Activated naive CD8-positive, alpha-beta T cell treated with anti-CD3 and anti-CD28 coated beads, Interleukin-2, amount 50 U/mL, for 24 hours (primary cell): Measurements from ENCODE around the gene MS4A15.

Source experiments
- ATAC-seq: fragments of 150-1000 bp; cut with Tn5 transposase; one replicate; pipeline ENCODE4 v1.10.0; 2021
- DNase-seq: peaks from one replicate; pipeline ENCODE4 v3.0.0; 2021
- H3K27ac Mint-ChIP-seq: one replicate; pipeline ENCODE4 v1.8.0; 2021; ENCODE audit warnings: mild to moderate bottlenecking, mixed read lengths
- H3K27me3 Mint-ChIP-seq: one replicate; pipeline ENCODE4 v1.8.0; 2021; ENCODE audit warnings: mixed read lengths
- H3K36me3 Mint-ChIP-seq: one replicate; pipeline ENCODE4 v1.8.0; 2021; ENCODE audit warnings: low read depth, mixed read lengths
- H3K4me1 Mint-ChIP-seq: one replicate; pipeline ENCODE4 v1.8.0; 2021; ENCODE audit warnings: mixed read lengths
- H3K4me3 Mint-ChIP-seq: one replicate; pipeline ENCODE4 v1.8.0; 2021; ENCODE audit warnings: mild to moderate bottlenecking, moderate library complexity, mixed read lengths
- H3K9me3 Mint-ChIP-seq: one replicate; pipeline ENCODE4 v1.8.0; 2021; ENCODE audit warnings: mixed read lengths

MS4A15 gene

DNA sequence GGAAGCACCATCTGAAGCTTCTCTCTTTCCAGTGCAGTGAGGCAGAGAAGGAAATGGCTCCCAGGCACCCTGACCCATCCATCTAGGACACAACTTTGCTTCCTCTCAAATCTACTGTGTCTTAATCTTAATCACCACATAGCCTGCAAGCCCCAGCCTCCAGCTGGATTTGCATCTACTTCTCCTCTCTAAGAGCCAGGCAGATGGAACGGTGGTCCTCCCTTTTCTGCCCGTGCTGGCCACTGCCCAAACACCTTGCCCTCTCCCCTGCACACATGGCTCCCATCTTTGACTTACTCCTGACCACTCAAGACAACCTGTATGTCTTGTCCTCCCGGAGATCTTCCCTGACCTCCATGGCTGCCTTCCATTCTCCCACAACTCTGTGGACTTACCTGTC lies 35.9 kb downstream of the MS4A15 start:
- no peak for ATAC-seq
- Mint-ChIP-seq H3K27me3 (no peaks in the 10 kb centered on the region), H3K9me3 (no peaks in the 10 kb centered on the region), H3K36me3 (no peaks in the 10 kb centered on the region), H3K4me3 (no peak overlapping the region), H3K27ac (no peak overlapping the region), H3K4me1 (no peaks in the 10 kb centered on the region)
- no peak for DNase-seq

DNA sequence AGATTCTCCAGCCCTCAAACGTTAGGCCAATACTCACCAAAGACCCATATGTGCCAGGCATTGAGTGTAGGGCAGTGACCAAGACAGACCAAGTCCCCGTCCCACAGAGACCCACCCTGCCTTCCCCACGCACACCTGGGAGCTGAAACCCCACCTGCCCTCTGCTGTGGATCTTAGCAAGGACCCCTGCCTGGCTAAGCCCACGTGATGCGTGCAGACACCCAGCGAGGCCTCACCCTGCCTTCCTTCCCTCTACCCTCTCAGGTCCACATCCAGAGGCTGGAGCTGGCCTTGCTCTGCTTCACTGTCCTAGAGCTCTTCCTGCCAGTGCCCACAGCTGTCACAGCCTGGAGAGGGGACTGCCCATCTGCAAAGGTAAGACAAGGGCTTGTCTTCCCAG lies 38.6 kb downstream of the MS4A15 start:
- Mint-ChIP-seq H3K9me3 (no peaks in the 10 kb centered on the region), H3K27me3 (peaks cover 5% of the 10 kb centered on the region), H3K4me1 (no peaks in the 10 kb centered on the region), H3K4me3 (no peak overlapping the region), H3K27ac (no peak overlapping the region), H3K36me3 (no peaks in the 10 kb centered on the region)
- DNase-seq (no peak), ATAC-seq (no peak)

DNA sequence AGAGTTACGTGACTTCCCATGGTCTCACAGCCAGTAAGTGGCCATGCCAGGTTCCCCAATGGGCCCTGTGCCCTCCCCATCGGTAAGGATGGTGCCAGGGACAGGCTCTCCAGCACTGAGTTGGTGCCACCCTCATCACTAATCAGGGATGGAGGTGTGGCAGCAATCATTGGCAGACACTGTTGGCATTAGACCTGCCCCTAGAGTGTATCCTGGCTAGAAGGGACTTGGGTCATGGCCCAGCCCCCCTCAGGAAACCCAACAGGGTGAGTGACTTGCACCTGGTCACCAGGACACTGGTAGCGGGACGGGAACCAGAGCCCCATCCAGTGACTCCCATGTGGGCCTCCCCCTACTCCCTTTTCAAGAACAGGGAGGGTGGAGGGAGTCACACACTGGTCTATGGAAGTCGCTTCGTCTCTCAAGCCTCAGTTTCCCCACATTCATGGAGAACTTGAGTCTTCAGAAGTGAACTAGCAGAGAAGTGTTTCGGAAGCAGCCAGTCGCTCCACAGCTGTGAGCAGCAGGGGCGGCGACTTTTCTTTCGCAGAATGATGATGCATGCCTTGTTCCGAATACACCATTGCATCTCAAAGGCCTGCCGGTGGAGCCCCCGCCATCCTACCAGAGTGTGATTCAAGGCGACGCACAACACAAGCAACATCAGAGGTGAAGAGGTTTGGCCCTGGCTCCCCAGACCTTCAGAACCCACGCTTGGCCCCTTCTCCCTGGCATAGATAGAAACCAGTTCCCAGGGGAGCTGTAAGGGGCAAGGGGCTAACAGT lies 41.4 kb downstream of the MS4A15 start:
- DNase-seq (no peak), ATAC-seq (no peak)
- Mint-ChIP-seq H3K4me1 (no peaks in the 10 kb centered on the region), H3K36me3 (no peaks in the 10 kb centered on the region), H3K27ac (no peak overlapping the region), H3K4me3 (no peak overlapping the region), H3K9me3 (no peaks in the 10 kb centered on the region), H3K27me3 (peaks cover 8% of the 10 kb centered on the region)

DNA sequence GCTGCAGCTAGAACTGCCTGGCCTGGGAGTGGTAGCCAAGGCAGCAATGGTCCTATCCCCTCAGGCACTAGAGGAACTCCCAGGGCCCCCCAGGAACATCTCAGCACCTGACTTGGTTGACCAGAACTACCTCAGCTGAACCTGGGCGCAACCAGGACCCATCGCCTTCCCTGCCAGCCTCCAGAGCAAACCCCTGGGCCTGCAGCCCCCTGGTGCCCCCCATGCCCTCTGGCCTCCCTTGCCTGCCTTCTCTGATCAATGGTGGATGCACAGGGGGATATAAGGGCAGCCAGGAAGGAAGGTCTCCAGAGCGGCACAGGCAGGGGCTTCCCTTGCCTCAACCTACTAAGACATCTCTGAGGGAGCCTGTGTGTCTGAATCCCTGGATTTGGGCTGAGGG lies 42.0 kb downstream of the MS4A15 start:
- Mint-ChIP-seq H3K27me3 (peaks cover 8% of the 10 kb centered on the region), H3K27ac (no peak overlapping the region), H3K4me1 (no peaks in the 10 kb centered on the region), H3K36me3 (no peaks in the 10 kb centered on the region), H3K9me3 (no peaks in the 10 kb centered on the region), H3K4me3 (no peak overlapping the region)
- no peak for ATAC-seq
- no peak for DNase-seq

DNA sequence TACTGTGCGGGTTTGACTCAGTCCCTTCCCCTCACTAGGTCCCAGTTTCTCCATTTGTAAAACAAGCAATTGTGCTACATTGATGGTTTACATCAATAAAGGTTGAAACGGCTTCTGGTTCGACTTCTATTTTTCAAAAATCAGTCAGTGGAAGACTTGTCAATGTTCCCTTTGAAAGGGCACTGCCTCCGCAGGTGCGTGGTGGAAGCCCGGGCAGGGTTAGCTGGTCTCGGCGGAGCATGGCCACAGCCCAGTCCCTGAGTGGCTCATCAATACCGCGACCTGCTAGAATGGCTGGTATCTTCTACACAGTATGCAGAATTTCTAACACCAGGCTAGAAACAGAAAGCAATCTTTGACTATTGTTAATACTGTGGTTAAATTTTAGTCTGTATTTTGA lies 44.5 kb downstream of the MS4A15 start:
- Mint-ChIP-seq H3K27ac (no peak overlapping the region), H3K9me3 (no peaks in the 10 kb centered on the region), H3K27me3 (peaks cover 8% of the 10 kb centered on the region), H3K4me1 (no peaks in the 10 kb centered on the region), H3K4me3 (no peak overlapping the region), H3K36me3 (no peaks in the 10 kb centered on the region)
- no peak for DNase-seq
- ATAC-seq, result no peak

DNA sequence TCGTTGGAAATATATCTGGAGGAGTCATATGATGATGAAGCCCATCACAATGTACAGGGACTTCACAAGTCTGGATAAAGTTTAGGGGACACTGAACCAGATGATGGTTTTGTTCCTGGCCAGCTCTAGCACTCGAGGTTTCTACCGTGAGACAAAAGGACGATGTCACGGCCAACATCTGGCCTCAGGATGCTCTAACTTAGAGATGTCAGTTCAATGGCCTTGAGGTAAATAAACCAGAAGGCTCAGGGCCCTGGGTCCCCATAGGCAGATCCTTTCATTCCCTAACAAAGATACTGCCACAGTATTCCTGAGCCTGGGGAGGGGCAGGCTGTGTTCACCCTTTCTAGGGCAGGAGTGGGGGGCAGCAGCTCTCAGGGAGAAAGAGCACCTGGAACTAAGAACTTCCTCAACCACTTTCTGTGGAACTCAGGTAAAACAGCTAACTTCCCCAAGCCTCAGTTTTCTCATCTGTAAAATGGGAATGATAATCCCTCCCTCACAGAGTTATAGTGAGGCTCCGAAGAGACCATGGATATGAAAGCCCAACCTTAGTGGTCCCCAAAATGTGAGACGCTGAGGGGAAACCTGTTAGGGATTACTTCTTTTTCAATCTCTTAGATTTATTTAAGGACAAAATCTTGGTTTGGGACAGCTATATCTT lies 46.7 kb downstream of the MS4A15 start:
- Mint-ChIP-seq H3K27ac (no peak overlapping the region), H3K9me3 (no peaks in the 10 kb centered on the region), H3K4me1 (no peaks in the 10 kb centered on the region), H3K4me3 (no peak overlapping the region), H3K36me3 (no peaks in the 10 kb centered on the region), H3K27me3 (peaks cover 8% of the 10 kb centered on the region)
- ATAC-seq (no peak), DNase-seq (no peak)

DNA sequence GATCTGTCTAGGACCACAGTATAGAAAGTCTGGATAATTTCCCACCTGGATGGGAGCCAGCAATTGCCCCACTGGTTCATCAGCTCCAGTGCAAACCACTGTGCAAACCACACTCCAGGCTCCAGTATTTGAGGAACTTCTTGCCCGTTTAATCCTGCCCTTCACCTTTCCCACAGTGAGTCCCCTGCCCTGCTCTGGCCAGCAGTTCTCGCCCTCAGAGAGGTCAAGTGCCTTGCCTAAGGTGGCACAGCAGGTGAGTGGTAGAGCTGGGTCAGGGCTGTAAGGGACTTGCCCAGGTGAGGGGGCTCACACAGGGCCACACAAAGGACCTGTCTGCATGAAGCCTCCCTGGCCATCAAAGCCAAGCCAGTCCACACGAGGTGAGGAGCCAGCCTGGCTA lies 52.6 kb downstream of the MS4A15 start:
- Mint-ChIP-seq H3K4me3 (no peak overlapping the region), H3K27ac (no peak overlapping the region), H3K9me3 (no peaks in the 10 kb centered on the region), H3K27me3 (peaks cover 3% of the 10 kb centered on the region), H3K36me3 (no peaks in the 10 kb centered on the region), H3K4me1 (no peaks in the 10 kb centered on the region)
- ATAC-seq (no peak), DNase-seq (no peak)

DNA sequence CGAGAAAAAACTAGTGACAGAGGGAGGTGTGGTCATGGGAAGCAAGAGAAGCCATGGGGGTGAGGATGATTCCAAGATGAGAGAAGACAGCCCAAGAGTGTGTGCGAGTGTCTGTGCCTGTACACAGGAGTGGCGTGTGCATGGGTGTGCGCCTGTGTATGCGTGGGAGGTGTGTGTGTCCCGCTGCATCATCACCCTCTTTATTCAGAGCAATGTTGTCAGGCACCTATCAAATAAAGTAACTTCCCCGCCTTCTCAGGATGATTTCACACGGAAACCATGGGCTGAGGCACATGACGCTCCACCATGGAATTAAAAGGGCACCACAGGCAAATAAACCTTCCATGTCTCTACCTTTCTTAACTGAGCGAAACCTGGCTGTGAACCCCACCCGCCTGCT lies 53.0 kb downstream of the MS4A15 start:
- Mint-ChIP-seq H3K27ac (no peak overlapping the region), H3K27me3 (peaks cover 3% of the 10 kb centered on the region), H3K9me3 (no peaks in the 10 kb centered on the region), H3K4me1 (no peaks in the 10 kb centered on the region), H3K36me3 (no peaks in the 10 kb centered on the region), H3K4me3 (no peak overlapping the region)
- DNase-seq, result no peak
- no peak for ATAC-seq

DNA sequence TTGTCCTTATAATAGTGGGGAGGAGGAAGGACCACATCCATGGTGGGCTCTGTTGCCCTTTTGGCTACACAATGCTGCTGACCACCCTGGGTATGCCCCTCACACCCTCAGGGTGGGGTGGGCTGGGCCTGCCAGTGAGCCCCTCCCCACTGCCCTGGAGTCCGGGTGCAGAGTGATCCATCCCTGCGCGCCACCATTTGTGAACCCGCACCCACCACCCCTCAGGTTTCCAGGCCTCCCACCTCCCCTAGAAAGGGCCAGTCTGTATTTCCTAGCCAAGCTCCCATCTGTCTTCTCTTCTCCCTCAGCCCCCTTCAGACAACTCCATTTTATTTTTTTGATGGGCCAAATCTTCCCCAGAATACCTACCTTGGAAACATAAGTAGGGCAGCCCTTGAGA lies 53.5 kb downstream of the MS4A15 start:
- Mint-ChIP-seq H3K27me3 (peaks cover 3% of the 10 kb centered on the region), H3K4me1 (no peaks in the 10 kb centered on the region), H3K36me3 (no peaks in the 10 kb centered on the region), H3K9me3 (no peaks in the 10 kb centered on the region), H3K4me3 (no peak overlapping the region), H3K27ac (no peak overlapping the region)
- DNase-seq (no peak), ATAC-seq (no peak)

DNA sequence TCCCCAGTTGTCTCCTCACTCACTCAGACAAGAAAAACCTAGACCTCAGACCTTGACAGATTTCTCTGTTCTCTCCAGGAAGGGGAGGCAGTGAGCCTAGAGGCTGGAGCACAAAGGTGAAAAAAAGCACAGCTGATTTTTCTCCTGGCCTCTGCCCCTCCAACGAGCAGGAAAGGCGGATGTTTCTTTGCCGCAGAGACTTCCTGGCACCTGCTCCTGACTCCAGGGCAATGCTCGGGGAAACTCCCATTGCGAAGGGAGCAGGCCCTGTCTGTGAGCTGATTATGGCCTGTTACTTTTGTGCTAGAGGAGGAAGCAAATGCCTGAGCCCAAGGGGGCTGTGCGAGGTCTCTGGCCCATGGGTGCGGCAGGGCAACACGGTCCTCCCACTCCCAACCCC lies 53.9 kb downstream of the MS4A15 start:
- Mint-ChIP-seq H3K27me3 (peaks cover 3% of the 10 kb centered on the region), H3K36me3 (no peaks in the 10 kb centered on the region), H3K9me3 (no peaks in the 10 kb centered on the region), H3K4me3 (no peak overlapping the region), H3K4me1 (no peaks in the 10 kb centered on the region), H3K27ac (no peak overlapping the region)
- ATAC-seq, result no peak
- DNase-seq, result no peak

DNA sequence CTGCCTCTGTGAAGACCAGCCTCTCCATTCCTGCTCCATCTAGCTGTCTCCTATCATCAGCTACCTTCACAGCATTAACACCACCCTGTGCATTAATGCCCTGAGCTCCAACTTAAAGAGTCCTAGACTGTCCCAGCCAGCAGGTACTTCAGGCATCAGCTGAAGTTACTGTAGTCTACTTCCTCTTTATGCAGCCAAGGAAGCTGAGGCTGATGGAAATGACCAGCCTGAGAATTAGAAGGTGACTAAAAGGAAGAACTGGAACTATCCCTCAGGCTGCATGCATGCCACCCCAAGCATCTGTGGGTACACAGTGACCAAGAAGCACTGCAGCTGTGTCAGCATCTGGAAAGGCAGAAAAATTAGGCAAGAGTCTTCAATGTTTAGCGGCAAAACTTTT lies 56.7 kb downstream of the MS4A15 start:
- Mint-ChIP-seq H3K4me3 (no peak overlapping the region), H3K27ac (no peak overlapping the region)
- ATAC-seq, result no peak

DNA sequence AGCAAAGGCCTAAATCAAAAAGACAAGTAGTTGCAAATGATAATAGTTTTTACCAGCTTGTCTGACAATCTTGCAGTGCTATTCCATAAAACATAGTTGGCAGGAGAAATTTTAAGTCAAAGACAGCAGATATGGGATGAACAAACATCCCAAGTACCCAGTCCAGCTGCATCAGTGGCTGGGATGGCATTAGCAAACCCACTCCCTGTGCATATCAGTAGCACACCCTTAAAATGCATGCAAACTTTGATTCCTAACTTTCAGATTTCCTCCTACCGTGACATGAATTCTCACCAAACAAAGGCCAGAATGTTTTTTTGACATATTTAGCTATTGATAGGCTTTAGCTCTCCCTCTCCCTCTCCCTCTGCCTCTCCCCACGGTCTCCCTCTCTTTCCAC lies 57.4 kb downstream of the MS4A15 start:
- peaks cover 12% of the 10 kb centered on the region for H3K9me3 Mint-ChIP-seq
- no peak overlapping the region for H3K4me3 Mint-ChIP-seq
- no peak overlapping the region for H3K27ac Mint-ChIP-seq
- DNase-seq (no peak), ATAC-seq (no peak)
- H3K36me3 Mint-ChIP-seq, result no peaks in the 10 kb centered on the region
- H3K4me1 Mint-ChIP-seq, result no peaks in the 10 kb centered on the region
- H3K27me3 Mint-ChIP-seq, result peaks cover 3% of the 10 kb centered on the region

More for the DNA sequence above, 56.7 kb downstream of the MS4A15 start:
- Mint-ChIP-seq H3K36me3 (no peaks in the 10 kb centered on the region), H3K4me1 (no peaks in the 10 kb centered on the region), H3K27me3 (peaks cover 3% of the 10 kb centered on the region), H3K9me3 (peaks cover 12% of the 10 kb centered on the region)
- no peak for DNase-seq

DNA sequence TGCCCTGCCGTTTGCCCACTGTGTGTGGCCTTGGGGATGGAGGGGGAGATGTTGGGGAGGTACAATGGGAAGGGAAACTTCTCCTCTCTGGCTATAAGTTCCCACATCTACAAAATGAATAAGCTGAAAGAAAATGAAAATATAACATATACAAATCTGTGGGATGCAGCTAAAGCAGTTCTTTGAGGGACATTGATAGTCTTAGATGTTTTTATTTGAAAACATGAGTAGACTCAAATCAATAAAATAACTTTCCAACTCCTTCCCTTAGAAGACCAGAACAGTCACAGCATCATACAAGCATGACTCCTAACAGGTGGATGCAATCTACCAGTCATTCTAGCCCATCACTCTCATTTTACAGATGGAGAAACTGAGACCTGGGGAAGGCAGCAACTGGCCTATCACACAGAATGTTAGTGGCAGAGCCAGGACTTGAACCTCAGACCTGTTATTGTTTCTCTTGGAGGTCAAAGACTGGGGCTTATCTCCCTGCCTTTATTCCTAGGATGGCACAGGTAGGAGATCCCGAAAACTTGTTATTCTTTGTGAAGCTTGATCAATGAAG lies 60.0 kb downstream of the MS4A15 start:
- no peak for DNase-seq
- Mint-ChIP-seq H3K27ac (no peak overlapping the region), H3K4me1 (no peaks in the 10 kb centered on the region), H3K9me3 (peaks cover 12% of the 10 kb centered on the region), H3K27me3 (no peaks in the 10 kb centered on the region), H3K36me3 (no peaks in the 10 kb centered on the region), H3K4me3 (no peak overlapping the region)
- no peak for ATAC-seq

DNA sequence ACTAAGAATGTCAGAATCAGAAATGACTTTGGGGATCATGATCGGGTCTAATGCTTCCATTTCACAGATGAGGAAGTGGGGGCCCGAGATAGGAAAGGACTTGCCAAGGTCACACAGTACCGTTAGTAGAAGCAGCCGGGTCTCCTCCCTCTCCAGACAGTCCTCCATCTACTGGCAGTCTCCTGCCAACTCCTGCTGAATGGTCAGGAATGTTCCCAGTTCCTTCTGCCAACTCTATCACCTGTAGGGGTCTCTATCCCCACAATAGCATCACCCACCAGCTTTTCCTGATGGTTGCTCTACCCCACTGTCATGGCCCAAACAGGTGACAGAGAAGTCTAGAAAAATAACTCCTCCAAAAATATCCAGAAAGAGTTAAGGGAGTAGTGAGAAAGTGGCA lies 61.4 kb downstream of the MS4A15 start:
- DNase-seq (no peak), ATAC-seq (no peak)
- no peak overlapping the region for H3K27ac Mint-ChIP-seq
- H3K4me1 Mint-ChIP-seq, result no peaks in the 10 kb centered on the region
- no peaks in the 10 kb centered on the region for H3K36me3 Mint-ChIP-seq
- no peak overlapping the region for H3K4me3 Mint-ChIP-seq
- H3K27me3 Mint-ChIP-seq, result no peaks in the 10 kb centered on the region
- peaks cover 12% of the 10 kb centered on the region for H3K9me3 Mint-ChIP-seq

DNA sequence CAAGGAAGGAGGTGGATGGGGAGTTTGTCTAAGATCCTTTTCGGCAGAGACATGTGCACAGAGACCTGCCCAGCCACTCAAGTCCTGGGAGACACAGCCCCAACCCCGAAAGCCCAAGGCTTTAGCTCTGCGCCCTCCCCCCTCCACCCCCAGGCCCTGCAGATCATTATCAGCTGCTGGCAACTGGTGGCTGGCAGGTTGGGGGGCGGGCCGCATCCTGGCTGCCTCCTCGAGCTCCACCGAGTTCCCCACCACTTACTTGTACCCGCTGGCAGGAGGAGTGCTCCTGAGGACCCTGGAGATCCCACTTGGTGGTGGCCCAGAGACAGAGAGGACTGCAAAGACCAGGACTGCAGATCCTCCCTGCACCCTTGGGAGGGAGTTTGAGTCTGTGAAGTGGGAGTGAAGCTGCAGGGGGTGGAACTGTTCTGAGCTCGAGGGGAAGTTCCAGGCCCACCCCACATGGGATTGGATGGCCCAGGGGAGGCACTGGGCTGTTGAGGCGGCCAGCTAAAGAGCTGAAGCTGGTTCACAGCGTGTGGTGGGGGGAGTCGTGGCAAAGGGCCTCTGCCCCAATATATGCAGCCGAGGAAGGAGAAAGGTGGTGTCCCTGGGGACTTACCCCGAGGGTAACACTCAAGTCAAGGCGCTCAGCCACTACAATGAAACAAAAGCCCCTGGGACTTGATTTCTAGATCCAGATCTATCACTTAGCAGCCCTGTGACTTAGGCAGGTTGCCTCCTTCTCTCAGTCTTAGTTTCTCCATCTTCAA lies 65.3 kb downstream of the MS4A15 start:
- no peak overlapping the region for H3K4me3 Mint-ChIP-seq
- H3K36me3 Mint-ChIP-seq, result no peaks in the 10 kb centered on the region
- H3K27ac Mint-ChIP-seq, result no peak overlapping the region
- no peaks in the 10 kb centered on the region for H3K4me1 Mint-ChIP-seq
- no peak for ATAC-seq
- no peak for DNase-seq
- peaks cover 4% of the 10 kb centered on the region for H3K9me3 Mint-ChIP-seq
- H3K27me3 Mint-ChIP-seq, result no peaks in the 10 kb centered on the region
